Nephron (organoid): Measurements from ENCODE around the gene AXL.

Experiments
- H3K27ac Mint-ChIP-seq, 3 experiments: 2 replicates each; pipeline ENCODE4 v1.8.0; 2020; ENCODE audit warnings: mixed read lengths in 3 of 3, mild to moderate bottlenecking in 2 of 3, moderate library complexity in 1 of 3
- H3K27me3 Mint-ChIP-seq: 2 replicates; pipeline ENCODE4 v1.8.0; 2021; ENCODE audit warnings: low read depth, mild to moderate bottlenecking, moderate library complexity, mixed read lengths
- H3K36me3 Mint-ChIP-seq: 2 replicates; pipeline ENCODE4 v1.8.0; 2020; ENCODE audit warnings: low read depth, mixed read lengths
- H3K4me1 Mint-ChIP-seq: 2 replicates; pipeline ENCODE4 v1.8.0; 2020; ENCODE audit warnings: mixed read lengths
- H3K4me3 Mint-ChIP-seq, 3 experiments: 2 replicates each; pipeline ENCODE4 v1.8.0; 2020; ENCODE audit warnings: mild to moderate bottlenecking in 3 of 3, mixed read lengths in 3 of 3, moderate library complexity in 2 of 3
- H3K9me3 Mint-ChIP-seq: 2 replicates; pipeline ENCODE4 v1.8.0; 2020; ENCODE audit warnings: mixed read lengths
- CTCF ChIP-seq, 3 experiments: fragments of 200-600 bp; sonication (generic); IDR thresholded peaks; one replicate each; pipeline ENCODE4 v1.5.0; 2021; ENCODE audit warnings: antibody characterized with exemption in 3 of 3; ENCODE audit not compliant: unreplicated experiment in 3 of 3

Gene AXL

GRCh38 chr19:41186971-41187883, 31.8 kb upstream of the AXL start:
- no peak for TF ChIP-seq CTCF (IDR thresholded peaks at IDR 0.05; ENCODE audit: unreplicated experiment in 3 of 3)
- Mint-ChIP-seq H3K9me3 (no peaks in the 10 kb centered on the region), H3K27ac (no peak overlapping the region), H3K4me1 (peaks cover 6% of the 10 kb centered on the region), H3K27me3 (peaks cover 46% of the 10 kb centered on the region), H3K4me3 (no peak overlapping the region), H3K36me3 (no peaks in the 10 kb centered on the region)

- Mint-ChIP-seq H3K27ac (no peak overlapping the region), H3K4me1 (peaks cover 10% of the 10 kb centered on the region), H3K27me3 (peaks cover 53% of the 10 kb centered on the region), H3K9me3 (no peaks in the 10 kb centered on the region), H3K36me3 (no peaks in the 10 kb centered on the region), H3K4me3 (no peak overlapping the region)
- no peak for TF ChIP-seq CTCF (IDR thresholded peaks at IDR 0.05; ENCODE audit: unreplicated experiment in 3 of 3)
These were observed 31.1 kb upstream of the AXL start for GRCh38 chr19:41187884-41188279.

- no peaks in the 10 kb centered on the region for H3K36me3 Mint-ChIP-seq
- peak overlapping the region; percentile 33 to 71 (median 55) for H3K27ac Mint-ChIP-seq
- H3K27me3 Mint-ChIP-seq, result peaks cover 64% of the 10 kb centered on the region
- no peak for TF ChIP-seq CTCF (IDR thresholded peaks at IDR 0.05; ENCODE audit: unreplicated experiment in 3 of 3)
- peaks cover 10% of the 10 kb centered on the region for H3K4me1 Mint-ChIP-seq
- H3K9me3 Mint-ChIP-seq, result no peaks in the 10 kb centered on the region
- no peak overlapping the region for H3K4me3 Mint-ChIP-seq
These were observed 29.5 kb upstream of the AXL start for GRCh38 chr19:41189425-41190065.

- Mint-ChIP-seq H3K36me3 (no peaks in the 10 kb centered on the region), H3K4me3 (peak within 1 kb of the TSS; percentile 7 to 74 (median 38)), H3K27me3 (peaks cover 81% of the 10 kb centered on the region), H3K4me1 (peaks cover 10% of the 10 kb centered on the region), H3K9me3 (no peaks in the 10 kb centered on the region), H3K27ac (no peak within 1 kb of the TSS)
- no peak for TF ChIP-seq CTCF (IDR thresholded peaks at IDR 0.05; ENCODE audit: unreplicated experiment in 3 of 3)
These were observed 26.2 kb upstream of the AXL start, which contains the start of gene CYP2S1 for GRCh38 chr19:41192574-41193429. CYP2S1 (plus strand) TSS chr19:41193219; CDS start chr19:41193265, 46 bp downstream.

- Mint-ChIP-seq H3K9me3 (no peaks in the 10 kb centered on the region), H3K27me3 (peaks cover 86% of the 10 kb centered on the region), H3K4me3 (peak overlapping the region in 2 of 3 experiments; percentile 38 to 74), H3K4me1 (peaks cover 10% of the 10 kb centered on the region), H3K27ac (no peak overlapping the region), H3K36me3 (no peaks in the 10 kb centered on the region)
- no peak for TF ChIP-seq CTCF (IDR thresholded peaks at IDR 0.05; ENCODE audit: unreplicated experiment in 3 of 3)
These were observed 25.4 kb upstream of the AXL start for GRCh38 chr19:41193430-41194156.
